ENCODE data around the gene NOL11. TPM values are rescaled to one million over a fixed set of nuclear protein-coding genes. Genes with fewer than 3 reads are reported as not detected.
"Not testable (repeated sequence)": the region's sequence is repeated elsewhere in the genome, so short reads cannot be mapped to it uniquely, and the experiment has no call there.

NOL11 gene
- total RNA-seq, 1 experiment from 2014 or later, result 93.7 TPM

DNA sequence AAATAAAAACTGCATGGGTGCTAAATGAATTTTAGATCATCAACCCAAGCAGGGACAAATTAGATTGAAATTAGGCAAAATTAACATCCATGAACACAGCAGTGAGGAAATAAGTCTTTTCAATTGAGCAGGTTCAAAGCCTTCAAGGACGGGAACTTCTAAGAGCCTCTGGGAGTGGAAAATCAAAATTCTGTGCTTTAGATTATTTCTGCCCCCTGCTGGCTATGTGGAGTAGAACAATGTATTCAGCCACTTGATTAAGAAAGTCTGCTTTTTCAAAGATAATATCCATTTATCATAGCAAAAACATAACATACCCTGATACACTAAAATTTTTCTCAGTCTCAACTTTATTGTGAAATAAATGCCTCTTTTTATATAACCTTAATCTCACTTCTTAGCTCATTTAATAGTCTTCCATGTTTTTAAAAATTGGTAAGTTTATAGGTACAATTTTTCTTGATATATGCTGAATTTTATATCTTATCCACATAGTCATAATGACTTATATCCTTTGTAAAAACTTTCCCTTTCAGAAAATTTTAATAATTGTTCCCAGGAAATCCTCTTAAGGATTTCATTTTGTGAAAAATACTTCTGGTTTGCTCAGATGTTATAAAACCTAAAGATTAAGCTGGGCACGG, 28.1 kb upstream of the NOL11 start:
- Histone ChIP-seq H3K36me3 (no peaks in the 10 kb centered on the region), H3K27me3 (replicated peaks) (no peaks in the 10 kb centered on the region), H3K4me3 (no peak overlapping the region), H3K9me3 (replicated peaks) (no peaks in the 10 kb centered on the region), H3K27ac (no peak overlapping the region), H3K4me1 (replicated peaks) (no peaks in the 10 kb centered on the region)
- DNase-seq (ENCODE audit: low read depth in 1 of 2, low spot score in 2 of 2), result peak; percentile 41 to 56

- Histone ChIP-seq H3K27ac (no peak overlapping the region), H3K36me3 (no peaks in the 10 kb centered on the region), H3K27me3 (replicated peaks) (no peaks in the 10 kb centered on the region), H3K4me3 (no peak overlapping the region), H3K9me3 (replicated peaks) (no peaks in the 10 kb centered on the region), H3K4me1 (replicated peaks) (no peaks in the 10 kb centered on the region)
- DNase-seq (ENCODE audit: low read depth in 1 of 2, low spot score in 2 of 2), result no peak
Observed at GRCh38 chr17:67693811-67694210, 23.9 kb upstream of the NOL11 start.

GRCh38 chr17:67696347-67696746, 21.4 kb upstream of the NOL11 start:
- Histone ChIP-seq H3K9me3 (replicated peaks) (no peaks in the 10 kb centered on the region), H3K36me3 (no peaks in the 10 kb centered on the region), H3K27me3 (replicated peaks) (0 out of 2 replicates have a peak, but pooled peaks cover 8% of the 10 kb centered on the region), H3K27ac (no peak overlapping the region), H3K4me1 (replicated peaks) (no peaks in the 10 kb centered on the region), H3K4me3 (no peak overlapping the region)
- no peak for DNase-seq (ENCODE audit: low read depth in 1 of 2, low spot score in 2 of 2)

DNA sequence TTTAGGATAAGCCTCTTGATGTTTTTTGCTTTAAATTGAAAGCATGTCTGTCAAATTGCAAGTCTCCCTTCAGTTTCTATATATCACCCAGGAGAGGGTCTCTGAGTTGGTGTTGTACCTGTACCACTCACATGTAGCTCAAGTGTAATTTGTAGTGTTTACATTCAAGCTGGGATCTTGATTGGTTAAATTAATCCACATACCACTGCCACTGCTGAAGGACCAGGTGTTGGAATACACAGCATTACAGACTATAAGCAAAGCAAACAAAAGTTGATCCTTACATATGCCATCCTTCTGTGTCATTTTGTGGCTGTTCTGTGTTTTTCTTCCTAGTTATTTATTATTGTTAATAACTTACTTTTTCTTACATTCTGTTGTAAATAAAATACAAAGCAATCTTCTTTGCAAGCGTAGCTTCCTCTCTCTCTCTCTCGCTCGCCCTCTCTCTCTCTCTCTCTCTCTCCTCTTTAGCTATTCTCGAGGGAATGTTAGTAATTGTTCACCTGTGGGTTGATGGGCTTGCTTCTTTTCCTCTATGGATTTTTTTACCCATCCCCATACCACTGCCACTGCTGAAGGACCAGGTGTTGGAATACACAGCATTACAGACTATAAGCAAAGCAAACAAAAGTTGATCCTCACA, 20.8 kb upstream of the NOL11 start:
- H3K4me1 ChIP-seq (replicated peaks), result no peaks in the 10 kb centered on the region

DNA sequence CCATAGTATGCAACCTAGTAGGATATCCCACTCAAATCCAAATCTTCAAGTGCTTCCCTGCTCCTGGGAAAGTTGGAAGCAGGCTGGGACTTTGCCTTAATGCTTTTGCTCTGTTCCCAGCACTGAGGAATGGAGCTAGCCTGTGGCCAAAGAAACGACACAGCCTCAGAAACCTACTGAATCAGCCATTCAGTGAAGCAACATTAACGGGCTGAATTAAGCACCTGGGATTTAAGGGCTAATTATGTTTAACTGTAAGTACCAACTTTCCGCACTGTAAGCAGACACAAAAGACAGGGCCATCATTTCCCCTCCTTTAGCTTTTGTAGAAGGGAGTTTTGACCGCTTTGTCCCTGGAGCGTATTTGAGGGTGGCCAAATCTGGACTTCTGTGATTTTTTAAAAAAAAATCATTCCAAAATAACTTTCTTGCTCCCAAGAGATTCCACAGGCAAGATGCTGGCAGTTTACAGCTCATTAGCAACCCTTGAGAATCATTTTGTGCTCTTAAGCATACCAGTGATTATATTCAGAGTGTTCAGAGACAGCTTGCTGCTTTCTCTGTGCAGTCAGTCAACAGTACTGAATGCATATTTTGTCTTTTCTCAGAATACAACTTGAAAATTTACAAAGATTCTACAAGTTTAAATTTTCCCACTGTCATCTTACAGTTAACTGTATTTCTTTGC, 17.6 kb upstream of the NOL11 start:
- Histone ChIP-seq H3K27ac (no peak overlapping the region), H3K4me1 (replicated peaks) (no peaks in the 10 kb centered on the region), H3K4me3 (no peak overlapping the region), H3K36me3 (no peaks in the 10 kb centered on the region), H3K27me3 (replicated peaks) (0 out of 2 replicates have a peak, but pooled peaks cover 8% of the 10 kb centered on the region), H3K9me3 (replicated peaks) (no peaks in the 10 kb centered on the region)
- DNase-seq (ENCODE audit: low read depth in 1 of 2, low spot score in 2 of 2), result no peak

More for the DNA sequence above, 20.8 kb upstream of the NOL11 start:
- no peak overlapping the region for H3K4me3 ChIP-seq
- no peak for DNase-seq (ENCODE audit: low read depth in 1 of 2, low spot score in 2 of 2)
- H3K27ac ChIP-seq, result no peak overlapping the region
- no peaks in the 10 kb centered on the region for H3K9me3 ChIP-seq (replicated peaks)
- H3K36me3 ChIP-seq, result no peaks in the 10 kb centered on the region
- 0 out of 2 replicates have a peak, but pooled peaks cover 8% of the 10 kb centered on the region for H3K27me3 ChIP-seq (replicated peaks)

- DNase-seq (ENCODE audit: low read depth in 1 of 2, low spot score in 2 of 2), result no peak
- no peaks in the 10 kb centered on the region for H3K4me1 ChIP-seq (replicated peaks)
- H3K4me3 ChIP-seq, result no peak overlapping the region
Observed at GRCh38 chr17:67700725-67701119, 17.0 kb upstream of the NOL11 start.

GRCh38 chr17:67702861-67703260, 14.9 kb upstream of the NOL11 start:
- H3K27ac ChIP-seq; H3K4me1 ChIP-seq (replicated peaks); H3K9me3 ChIP-seq (replicated peaks): not testable (repeated sequence)

More at GRCh38 chr17:67700725-67701119, 17.0 kb upstream of the NOL11 start:
- H3K27me3 ChIP-seq (replicated peaks), result 0 out of 2 replicates have a peak, but pooled peaks cover 8% of the 10 kb centered on the region
- no peak overlapping the region for H3K27ac ChIP-seq
- no peaks in the 10 kb centered on the region for H3K36me3 ChIP-seq
- H3K9me3 ChIP-seq (replicated peaks), result no peaks in the 10 kb centered on the region

DNA sequence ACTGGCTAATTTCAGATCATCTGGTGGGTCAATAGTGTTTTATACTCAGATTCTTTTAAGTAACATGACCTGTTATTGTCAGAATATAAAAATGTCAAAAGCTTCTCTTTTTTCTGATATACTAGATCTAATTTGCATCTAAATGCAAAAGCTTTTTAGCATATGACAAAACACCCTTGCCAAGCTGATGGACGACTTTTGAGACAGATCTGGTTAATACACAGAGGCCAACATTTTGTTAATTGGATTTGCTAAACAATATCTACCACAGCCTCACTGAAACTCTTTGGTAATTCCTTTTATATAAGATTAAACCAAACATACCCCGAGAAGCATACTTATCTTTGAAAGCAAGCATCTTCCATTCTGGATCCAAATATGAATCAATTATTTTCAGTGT, 10.3 kb upstream of the NOL11 start:
- no peak overlapping the region for H3K4me3 ChIP-seq
- peak in 1 of 2 experiments; percentile 1 for DNase-seq (ENCODE audit: low read depth in 1 of 2, low spot score in 2 of 2)
- no peaks in the 10 kb centered on the region for H3K36me3 ChIP-seq
- H3K9me3 ChIP-seq (replicated peaks), result no peaks in the 10 kb centered on the region
- no peak overlapping the region for H3K27ac ChIP-seq
- H3K4me1 ChIP-seq (replicated peaks), result no peaks in the 10 kb centered on the region
- no peaks in the 10 kb centered on the region for H3K27me3 ChIP-seq (replicated peaks)

More at GRCh38 chr17:67702861-67703260, 14.9 kb upstream of the NOL11 start:
- not testable (repeated sequence) for DNase-seq (ENCODE audit: low read depth in 1 of 2, low spot score in 2 of 2); H3K36me3 ChIP-seq; H3K4me3 ChIP-seq; H3K27me3 ChIP-seq (replicated peaks)

DNA sequence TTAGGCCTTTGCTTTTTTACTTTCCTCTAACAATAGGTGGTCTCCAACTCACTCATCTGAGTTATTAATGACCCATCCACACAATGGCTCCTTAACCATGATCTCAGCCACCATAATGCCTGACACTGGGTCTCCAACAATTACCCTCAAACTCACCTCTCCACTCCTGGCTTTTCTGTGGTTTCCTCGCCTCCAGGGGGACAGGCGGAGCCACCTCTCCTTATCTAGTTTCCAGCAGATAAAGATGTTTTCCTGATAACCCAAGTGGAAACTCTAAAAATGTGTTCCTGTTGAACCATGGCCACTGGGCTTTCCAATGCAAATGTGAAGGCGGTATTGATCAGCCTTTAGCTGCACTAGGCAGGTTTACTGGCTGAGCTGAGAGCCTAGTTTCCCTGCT, 9.4 kb upstream of the NOL11 start:
- no peak overlapping the region for H3K4me3 ChIP-seq
- H3K27me3 ChIP-seq (replicated peaks), result no peaks in the 10 kb centered on the region
- no peak for DNase-seq (ENCODE audit: low read depth in 1 of 2, low spot score in 2 of 2)
- no peak overlapping the region for H3K27ac ChIP-seq
- no peaks in the 10 kb centered on the region for H3K4me1 ChIP-seq (replicated peaks)
- no peaks in the 10 kb centered on the region for H3K36me3 ChIP-seq
- 0 out of 2 replicates have a peak, but pooled peaks cover 2% of the 10 kb centered on the region for H3K9me3 ChIP-seq (replicated peaks)

DNA sequence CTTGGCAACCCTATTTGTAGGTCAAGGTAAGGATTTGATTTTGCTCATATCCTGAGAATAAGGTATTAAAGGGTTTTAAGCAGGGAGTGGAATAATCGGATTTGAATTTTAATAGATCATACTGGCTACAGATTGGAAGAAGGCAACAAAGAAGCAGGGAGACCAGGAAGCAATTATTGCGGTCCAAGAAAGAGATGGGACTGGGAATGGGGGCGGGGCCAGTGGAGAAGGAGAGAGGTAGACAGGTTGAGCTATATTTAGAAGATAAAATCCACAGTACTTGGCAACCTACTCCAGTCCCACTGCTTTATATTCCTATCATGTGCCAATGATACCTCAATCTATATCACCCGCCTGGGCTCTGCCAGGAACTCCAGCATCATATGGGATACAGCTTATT, 5.8 kb upstream of the NOL11 start:
- Histone ChIP-seq H3K4me3 (no peak overlapping the region), H3K27me3 (replicated peaks) (no peaks in the 10 kb centered on the region), H3K9me3 (replicated peaks) (0 out of 2 replicates have a peak, but pooled peaks cover 2% of the 10 kb centered on the region), H3K4me1 (replicated peaks) (no peaks in the 10 kb centered on the region), H3K36me3 (no peaks in the 10 kb centered on the region), H3K27ac (no peak overlapping the region)
- DNase-seq (ENCODE audit: low read depth in 1 of 2, low spot score in 2 of 2), result peak in 1 of 2 experiments; percentile 21

DNA sequence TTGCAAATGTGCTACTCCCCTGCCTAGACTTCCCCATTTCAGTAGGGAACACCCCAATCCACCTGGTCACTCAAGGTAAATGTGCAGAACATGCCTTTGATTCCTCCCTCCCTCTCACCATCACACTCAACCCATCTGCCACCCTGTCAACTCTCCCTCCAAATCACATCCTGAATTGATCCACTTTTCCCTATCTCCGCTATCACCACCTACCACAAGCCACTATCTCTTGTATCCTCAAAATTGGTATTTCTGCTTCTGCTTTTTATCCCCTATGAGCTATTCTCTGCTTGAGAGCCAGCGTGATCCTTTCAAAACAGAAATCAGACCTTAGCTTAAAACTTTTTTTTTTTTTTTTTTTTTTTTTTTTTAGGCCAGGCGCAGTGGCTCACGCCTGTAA, 5.4 kb upstream of the NOL11 start:
- Histone ChIP-seq H3K4me1 (replicated peaks) (no peaks in the 10 kb centered on the region), H3K9me3 (replicated peaks) (0 out of 2 replicates have a peak, but pooled peaks cover 2% of the 10 kb centered on the region), H3K36me3 (no peaks in the 10 kb centered on the region), H3K4me3 (no peak overlapping the region), H3K27me3 (replicated peaks) (no peaks in the 10 kb centered on the region), H3K27ac (no peak overlapping the region)
- DNase-seq (ENCODE audit: low read depth in 1 of 2, low spot score in 2 of 2), result no peak

GRCh38 chr17:67713169-67713568, 4.6 kb upstream of the NOL11 start:
- Histone ChIP-seq H3K4me3 (no peak overlapping the region), H3K9me3 (replicated peaks) (0 out of 2 replicates have a peak, but pooled peaks cover 2% of the 10 kb centered on the region), H3K27me3 (replicated peaks) (no peaks in the 10 kb centered on the region), H3K4me1 (replicated peaks) (no peaks in the 10 kb centered on the region), H3K36me3 (peaks cover 4% of the 10 kb centered on the region), H3K27ac (no peak overlapping the region)
- no peak for DNase-seq (ENCODE audit: low read depth in 1 of 2, low spot score in 2 of 2)

GRCh38 chr17:67716405-67716798, 1.3 kb upstream of the NOL11 start:
- Histone ChIP-seq H3K27ac (no peak overlapping the region), H3K36me3 (peaks cover 28% of the 10 kb centered on the region), H3K27me3 (replicated peaks) (no peaks in the 10 kb centered on the region), H3K4me3 (no peak overlapping the region), H3K4me1 (replicated peaks) (peaks cover 9% of the 10 kb centered on the region), H3K9me3 (replicated peaks) (0 out of 2 replicates have a peak, but pooled peaks cover 2% of the 10 kb centered on the region)
- no peak for DNase-seq (ENCODE audit: low read depth in 1 of 2, low spot score in 2 of 2)

- peak overlapping the region; percentile 38 for H3K27ac ChIP-seq
- H3K27me3 ChIP-seq (replicated peaks), result no peaks in the 10 kb centered on the region
Observed at GRCh38 chr17:67717192-67717623, 528 bp upstream of the NOL11 start.

More at GRCh38 chr17:67717192-67717623, 528 bp upstream of the NOL11 start:
- 0 out of 2 replicates have a peak, but pooled peaks cover 2% of the 10 kb centered on the region for H3K9me3 ChIP-seq (replicated peaks)
- peaks cover 9% of the 10 kb centered on the region for H3K4me1 ChIP-seq (replicated peaks)
- peak overlapping the region; percentile 70 for H3K4me3 ChIP-seq
- H3K36me3 ChIP-seq, result peaks cover 36% of the 10 kb centered on the region
- no peak for DNase-seq (ENCODE audit: low read depth in 1 of 2, low spot score in 2 of 2)
